GM21825 (cell line): Measurements from ENCODE around the gene TK1.
"Not testable (repeated sequence)": the region's sequence is repeated elsewhere in the genome, so short reads cannot be mapped to it uniquely, and the experiment has no call there.

Experiments
- ATAC-seq: cut with Tn5 transposase; IDR thresholded peaks from one replicate; pipeline ENCODE4 v1.9.1; 2021; ENCODE audit warnings: mild to moderate bottlenecking, moderate library complexity; ENCODE audit not compliant: unreplicated experiment

The TK1 gene

GRCh38 chr17:78154903-78155811, 31.7 kb downstream of the TK1 start:
- peak; percentile 57 for ATAC-seq

GRCh38 chr17:78151514-78152008, 35.3 kb downstream of the TK1 start:
- no peak for ATAC-seq

GRCh38 chr17:78148286-78149016, 38.4 kb downstream of the TK1 start:
- no peak for ATAC-seq

GRCh38 chr17:78147315-78147998, 39.4 kb downstream of the TK1 start:
- ATAC-seq: peak; percentile 32

- ATAC-seq: no peak
These were observed 40.0 kb downstream of the TK1 start for GRCh38 chr17:78146881-78147280.

GRCh38 chr17:78146471-78146869, 40.4 kb downstream of the TK1 start:
- no peak for ATAC-seq

GRCh38 chr17:78144736-78145641, 41.9 kb downstream of the TK1 start:
- ATAC-seq: no peak

GRCh38 chr17:78144147-78144719, 42.6 kb downstream of the TK1 start:
- no peak for ATAC-seq

- ATAC-seq: no peak
These were observed 43.4 kb downstream of the TK1 start for GRCh38 chr17:78143214-78144146.

- no peak for ATAC-seq
These were observed 44.6 kb downstream of the TK1 start for GRCh38 chr17:78142119-78142861.

- ATAC-seq: no peak
These were observed 45.3 kb downstream of the TK1 start for GRCh38 chr17:78141437-78142118.

GRCh38 chr17:78140169-78141051, 46.4 kb downstream of the TK1 start:
- ATAC-seq: peak; percentile 62

GRCh38 chr17:78139861-78140168, 47.0 kb downstream of the TK1 start:
- not testable (repeated sequence) for ATAC-seq

- no peak for ATAC-seq
These were observed 48.4 kb downstream of the TK1 start for GRCh38 chr17:78138204-78139060.

- ATAC-seq: no peak
These were observed 49.3 kb downstream of the TK1 start for GRCh38 chr17:78137392-78138203.
